RPMI8226 (cell line): ENCODE measurements around the gene SELENON.

Experiments used
- DNase-seq: peaks from one replicate; pipeline ENCODE4 v3.0.0-alpha.2; 2015

Gene SELENON, protein sequence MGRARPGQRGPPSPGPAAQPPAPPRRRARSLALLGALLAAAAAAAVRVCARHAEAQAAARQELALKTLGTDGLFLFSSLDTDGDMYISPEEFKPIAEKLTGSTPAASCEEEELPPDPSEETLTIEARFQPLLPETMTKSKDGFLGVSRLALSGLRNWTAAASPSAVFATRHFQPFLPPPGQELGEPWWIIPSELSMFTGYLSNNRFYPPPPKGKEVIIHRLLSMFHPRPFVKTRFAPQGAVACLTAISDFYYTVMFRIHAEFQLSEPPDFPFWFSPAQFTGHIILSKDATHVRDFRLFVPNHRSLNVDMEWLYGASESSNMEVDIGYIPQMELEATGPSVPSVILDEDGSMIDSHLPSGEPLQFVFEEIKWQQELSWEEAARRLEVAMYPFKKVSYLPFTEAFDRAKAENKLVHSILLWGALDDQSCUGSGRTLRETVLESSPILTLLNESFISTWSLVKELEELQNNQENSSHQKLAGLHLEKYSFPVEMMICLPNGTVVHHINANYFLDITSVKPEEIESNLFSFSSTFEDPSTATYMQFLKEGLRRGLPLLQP

DNA sequence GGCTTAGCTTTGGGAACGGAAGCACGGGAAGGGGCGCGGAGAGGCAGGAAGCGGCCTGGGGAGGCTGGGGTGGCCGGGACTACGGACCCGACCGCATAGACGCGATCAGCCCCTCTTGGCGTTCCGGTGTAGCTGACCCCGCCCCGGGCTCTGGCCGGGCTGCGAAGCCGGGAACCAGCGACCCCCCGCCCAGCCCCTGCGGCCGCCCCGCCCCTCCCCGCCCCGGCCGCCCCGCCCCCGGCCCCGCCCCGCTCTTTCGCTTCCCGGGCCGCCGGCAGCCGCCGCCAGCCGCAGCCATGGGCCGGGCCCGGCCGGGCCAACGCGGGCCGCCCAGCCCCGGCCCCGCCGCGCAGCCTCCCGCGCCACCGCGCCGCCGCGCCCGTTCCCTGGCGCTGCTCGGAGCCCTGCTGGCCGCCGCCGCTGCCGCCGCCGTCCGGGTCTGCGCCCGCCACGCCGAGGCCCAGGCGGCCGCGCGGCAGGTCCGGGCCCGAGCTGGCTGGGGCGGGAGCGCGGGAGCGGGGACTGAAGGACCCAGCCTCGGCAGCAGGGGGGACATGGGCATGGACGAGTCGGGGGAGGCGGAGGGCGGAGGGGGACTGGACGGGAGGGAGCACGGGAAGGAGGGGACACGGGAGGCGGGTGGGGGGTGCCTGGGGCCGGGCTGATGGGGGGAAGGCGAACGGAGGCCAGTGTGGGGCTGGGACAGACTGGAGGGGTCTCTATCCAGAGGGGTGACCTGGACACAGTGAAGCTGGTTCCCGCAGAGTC is at the start of gene SELENON:
TSS of gene SELENON (plus strand) at position 259 of the 768 bp plus-strand sequence. CDS start at position 297, 38 bp downstream.
- DNase-seq: peak; percentile 46

- no peak for DNase-seq
These were observed 48.9 kb upstream of the SELENON start for GRCh38 chr1:25750923-25751605.

- DNase-seq: peak; percentile 28
These were observed 45.4 kb upstream of the SELENON start for GRCh38 chr1:25754470-25755181.

- DNase-seq: no peak
These were observed 44.4 kb upstream of the SELENON start for GRCh38 chr1:25755475-25756125.

- no peak for DNase-seq
These were observed 43.8 kb upstream of the SELENON start for GRCh38 chr1:25756215-25756614.

GRCh38 chr1:25757151-25757845 is 42.7 kb upstream of the SELENON start:
- no peak for DNase-seq

DNA sequence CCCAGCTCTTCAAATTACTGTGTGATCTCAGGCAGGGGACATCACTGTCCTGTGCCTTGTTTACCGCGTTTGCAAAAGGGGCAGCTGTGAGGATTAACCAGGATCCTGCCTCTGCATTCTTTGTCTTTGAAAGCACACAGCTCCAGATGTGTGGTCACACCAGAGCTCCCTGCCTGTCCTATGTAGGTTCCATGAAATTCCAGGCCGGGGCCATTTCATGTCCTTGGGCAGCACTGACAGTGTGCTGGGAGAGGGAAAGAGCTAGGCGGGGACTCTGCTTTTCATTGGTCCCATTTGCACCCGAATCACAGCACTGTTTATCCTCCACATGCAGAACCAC is 42.2 kb upstream of the SELENON start:
- no peak for DNase-seq

- DNase-seq: peak; percentile 33
These were observed 41.4 kb upstream of the SELENON start for GRCh38 chr1:25758466-25759070.

GRCh38 chr1:25760122-25760719 is 39.8 kb upstream of the SELENON start:
- no peak for DNase-seq

GRCh38 chr1:25760871-25761270 is 39.1 kb upstream of the SELENON start:
- no peak for DNase-seq

DNA sequence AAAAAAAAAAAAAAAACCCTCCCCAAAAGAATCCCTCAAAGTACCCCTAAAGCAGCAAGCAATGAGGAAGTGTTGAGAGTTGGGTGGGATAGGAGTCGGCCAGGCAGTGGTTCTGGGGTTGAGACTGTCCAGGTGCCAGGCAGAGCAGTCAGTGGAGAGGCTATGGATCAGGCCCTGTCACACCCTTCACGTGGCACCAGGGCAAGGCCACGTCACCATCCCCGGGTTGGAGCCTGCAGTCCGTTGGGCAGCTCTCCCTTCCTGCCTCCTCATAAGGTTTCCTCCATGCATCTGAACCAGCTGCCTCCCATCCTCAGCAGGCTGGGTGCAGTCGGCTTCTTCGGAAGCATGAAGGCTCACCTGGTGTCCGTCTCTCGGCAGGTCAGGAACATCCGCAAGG is 36.5 kb upstream of the SELENON start:
- DNase-seq: no peak

DNA sequence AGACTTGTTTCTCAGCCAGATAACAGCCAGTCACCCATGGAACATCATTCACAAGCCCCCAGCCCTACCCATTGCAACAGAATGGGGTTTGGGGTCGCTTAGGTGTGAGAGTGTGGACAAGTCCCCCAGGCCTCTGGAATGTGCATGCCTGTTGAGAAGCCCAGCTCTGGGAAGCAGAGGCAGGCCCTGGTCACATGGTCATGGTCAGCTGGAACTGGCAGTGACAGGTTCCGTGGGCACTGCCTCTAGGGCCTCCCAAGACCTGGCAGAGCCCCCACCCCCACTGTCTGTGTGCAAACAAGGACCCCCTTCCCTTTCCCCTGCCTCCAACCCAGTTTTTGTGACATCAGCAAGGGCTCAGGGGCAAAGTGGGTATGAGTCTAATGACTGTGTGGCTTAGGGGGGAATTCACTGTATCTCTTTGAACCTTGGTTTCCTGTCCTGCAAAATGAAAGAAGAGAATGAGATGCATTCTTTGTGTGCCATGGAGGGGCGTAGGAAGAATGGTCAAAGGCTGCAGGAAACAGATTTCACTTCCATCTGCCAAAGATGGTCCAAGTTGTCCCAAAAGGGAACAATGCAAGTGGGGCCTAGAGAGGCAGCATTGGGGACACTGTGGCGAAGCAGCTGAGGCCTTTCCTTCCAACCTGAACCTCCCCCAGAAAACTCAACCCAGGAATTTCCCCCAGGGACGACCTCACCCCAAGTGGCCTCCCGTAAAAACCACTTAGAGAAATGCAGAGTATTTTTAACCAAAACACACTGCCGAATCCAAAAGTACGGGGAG is 34.7 kb upstream of the SELENON start:
- DNase-seq: no peak

DNA sequence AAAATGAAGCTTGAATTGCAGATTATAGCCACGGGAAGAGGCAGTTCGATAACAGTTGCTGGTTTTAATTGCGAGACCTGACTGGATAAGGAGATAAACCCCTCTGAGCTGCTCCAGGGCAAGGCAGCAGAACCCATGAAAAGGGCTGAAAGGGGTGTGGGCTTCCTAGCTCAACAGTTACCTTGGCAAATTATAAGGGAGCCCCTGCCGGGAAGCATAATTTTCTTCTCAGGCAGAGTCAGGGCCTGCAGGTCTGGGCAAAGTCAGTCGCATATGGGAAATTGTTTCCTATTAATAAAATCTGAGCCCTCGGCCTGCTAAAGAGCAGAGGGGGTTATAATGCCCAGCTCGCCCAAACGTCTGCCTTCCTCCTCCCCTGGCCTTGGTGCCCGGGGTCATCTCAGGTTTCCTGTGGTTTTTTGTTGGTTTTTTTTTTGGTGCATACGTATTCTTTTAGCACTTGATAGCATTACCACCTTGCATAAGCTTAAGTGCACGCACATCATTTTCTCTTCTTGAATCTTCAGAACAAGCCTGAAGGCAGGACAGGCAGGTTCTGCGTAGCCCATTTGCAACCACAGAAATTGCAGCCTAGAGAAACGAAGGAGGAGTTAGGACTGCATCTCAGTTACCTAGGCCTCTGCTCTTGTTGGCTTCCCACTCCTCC is 33.9 kb upstream of the SELENON start:
- peak; percentile 55 for DNase-seq

DNA sequence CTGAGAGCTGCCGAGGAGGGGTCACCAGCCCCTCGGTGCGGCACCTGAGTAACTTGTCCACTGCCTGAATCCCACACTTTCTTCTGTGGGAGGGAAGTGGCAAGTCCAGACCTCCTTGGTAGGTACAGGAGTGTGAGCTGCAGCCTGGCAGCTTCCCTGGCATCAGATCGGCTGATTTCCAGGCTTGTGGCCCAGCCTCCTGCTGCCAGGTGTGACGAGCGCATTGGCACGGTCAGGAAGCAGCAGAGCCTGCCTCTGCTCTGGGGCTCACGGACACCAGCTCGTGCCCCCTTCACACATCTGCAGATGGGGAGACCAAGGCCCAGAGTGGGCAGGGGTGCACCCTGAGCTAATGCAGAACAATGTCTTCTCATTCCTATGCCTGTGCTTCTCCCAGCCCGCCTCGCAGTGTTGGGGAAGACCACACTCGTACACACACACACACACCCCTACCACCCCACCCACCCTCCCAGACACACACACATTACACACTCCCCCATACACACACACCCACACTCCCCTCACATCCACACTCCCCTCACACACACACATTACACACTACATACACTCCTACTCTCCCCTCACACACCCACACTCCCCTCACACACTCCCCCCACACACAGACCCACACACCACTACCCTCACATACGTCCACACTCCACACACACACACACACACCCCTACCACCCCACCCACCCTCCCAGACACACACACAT is 33.1 kb upstream of the SELENON start:
- no peak for DNase-seq

DNA sequence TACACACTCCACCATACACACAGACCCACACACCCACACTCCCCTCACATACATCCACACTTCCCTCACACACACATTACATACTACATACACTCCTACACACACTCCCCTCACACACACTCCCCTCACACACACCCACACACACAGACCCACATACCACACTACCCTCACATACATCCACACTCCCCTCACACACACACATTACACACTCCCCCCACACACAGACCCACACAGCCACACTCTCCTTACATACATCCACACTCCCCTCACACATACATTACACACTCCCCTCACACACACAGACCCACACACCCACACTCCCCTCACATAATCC is 32.6 kb upstream of the SELENON start:
- DNase-seq: no peak

GRCh38 chr1:25768999-25769398 is 31.0 kb upstream of the SELENON start:
- no peak for DNase-seq

GRCh38 chr1:25769625-25770383 is 30.2 kb upstream of the SELENON start:
- no peak for DNase-seq
